KMS-11 (cell line): ENCODE results near the gene ZFR.

Source experiments
- H2AFZ ChIP-seq: fragments of 200-600 bp; sonication (generic); 2 replicates; pipeline ENCODE4 v1.6.1; 2016; ENCODE audit warnings: antibody characterized with exemption, mixed run types, low read depth
- H3K27ac ChIP-seq: fragments of 200-600 bp; sonication (generic); 2 replicates; pipeline ENCODE4 v1.6.1; 2016; ENCODE audit warnings: mild to moderate bottlenecking, mixed run types
- H3K27me3 ChIP-seq: fragments of 200-600 bp; sonication (generic); 2 replicates; pipeline ENCODE4 v1.6.1; 2017; ENCODE audit warnings: mild to moderate bottlenecking, low read depth, mixed run types, moderate library complexity; ENCODE audit not compliant: insufficient read depth
- H3K36me3 ChIP-seq: fragments of 200-600 bp; sonication (generic); 2 replicates; pipeline ENCODE4 v1.6.1; 2017; ENCODE audit warnings: mild to moderate bottlenecking, mixed run types; ENCODE audit not compliant: insufficient read depth
- H3K4me1 ChIP-seq: fragments of 200-600 bp; sonication (generic); 2 replicates; pipeline ENCODE4 v1.6.1; 2016; ENCODE audit warnings: mild to moderate bottlenecking, low read depth, mixed run types; ENCODE audit not compliant: poor library complexity, severe bottlenecking
- H3K4me2 ChIP-seq: fragments of 200-600 bp; sonication (generic); 2 replicates; pipeline ENCODE4 v1.7.0; 2016; ENCODE audit warnings: mild to moderate bottlenecking, mixed run types
- H3K4me3 ChIP-seq: fragments of 200-600 bp; sonication (generic); IDR thresholded peaks from 2 replicates; pipeline ENCODE4 v1.6.1; 2017; ENCODE audit warnings: low read depth, low read length, mixed read lengths; ENCODE audit not compliant: insufficient read depth
- H3K79me2 ChIP-seq: fragments of 200-600 bp; sonication (generic); 2 replicates; pipeline ENCODE4 v1.6.1; 2016; ENCODE audit warnings: low read depth, mixed run types; ENCODE audit not compliant: insufficient read depth
- H3K9ac ChIP-seq: fragments of 200-600 bp; sonication (generic); 2 replicates; pipeline ENCODE4 v1.6.1; 2016; ENCODE audit warnings: mild to moderate bottlenecking, mixed run types
- H4K20me1 ChIP-seq: fragments of 200-600 bp; sonication (generic); 2 replicates; pipeline ENCODE4 v1.6.1; 2016; ENCODE audit warnings: mild to moderate bottlenecking, mixed run types; ENCODE audit not compliant: insufficient read depth
- CTCF ChIP-seq: fragments of 200-600 bp; sonication (generic); conservative IDR thresholded peaks from 2 replicates; pipeline ENCODE4 v1.6.1; 2017; ENCODE audit warnings: low read depth, mild to moderate bottlenecking, antibody characterized with exemption, low read length, moderate library complexity, mixed read lengths

ZFR gene

GRCh38 chr5:32307769-32308194, 136.8 kb downstream of the ZFR start:
- no peaks in the 10 kb centered on the region for H3K36me3 ChIP-seq
- no peak overlapping the region for H3K9ac ChIP-seq
- no peaks in the 10 kb centered on the region for H4K20me1 ChIP-seq
- H3K4me3 ChIP-seq = no peak overlapping the region
- H3K4me1 ChIP-seq = peaks cover 26% of the 10 kb centered on the region
- H3K4me2 ChIP-seq = no peak overlapping the region
- no peak overlapping the region for H3K27ac ChIP-seq
- H3K79me2 ChIP-seq = peaks cover 46% of the 10 kb centered on the region; the same call in 1 of the 2 replicates
- no peak overlapping the region for H2AFZ ChIP-seq
- TF ChIP-seq CTCF = no peak
- H3K27me3 ChIP-seq = no peaks in the 10 kb centered on the region

- H3K4me1 ChIP-seq = peaks cover 25% of the 10 kb centered on the region
- H3K27me3 ChIP-seq = no peaks in the 10 kb centered on the region
- TF ChIP-seq CTCF = no peak
- H3K9ac ChIP-seq = no peak overlapping the region
- H2AFZ ChIP-seq = no peak overlapping the region
- no peaks in the 10 kb centered on the region for H4K20me1 ChIP-seq
- peaks cover 27% of the 10 kb centered on the region; the same call in 1 of the 2 replicates for H3K79me2 ChIP-seq
- H3K4me2 ChIP-seq = no peak overlapping the region
- no peak overlapping the region for H3K4me3 ChIP-seq
- H3K27ac ChIP-seq = no peak overlapping the region
- no peaks in the 10 kb centered on the region for H3K36me3 ChIP-seq
Observed at GRCh38 chr5:32304622-32305021, 139.9 kb downstream of the ZFR start.
